Limb (tissue), 2 donors: ENCODE measurements around the gene MAP7D2.
"Not testable (repeated sequence)": the region's sequence is repeated elsewhere in the genome, so short reads cannot be mapped to it uniquely, and the experiment has no call there.

ENCODE experiments used
- DNase-seq, 2 donors: peaks; one replicate each; pipeline ENCODE4 v3.0.0-alpha.2; 2016; ENCODE audit errors: extremely low spot score in 2 of 2

MAP7D2 gene

DNA sequence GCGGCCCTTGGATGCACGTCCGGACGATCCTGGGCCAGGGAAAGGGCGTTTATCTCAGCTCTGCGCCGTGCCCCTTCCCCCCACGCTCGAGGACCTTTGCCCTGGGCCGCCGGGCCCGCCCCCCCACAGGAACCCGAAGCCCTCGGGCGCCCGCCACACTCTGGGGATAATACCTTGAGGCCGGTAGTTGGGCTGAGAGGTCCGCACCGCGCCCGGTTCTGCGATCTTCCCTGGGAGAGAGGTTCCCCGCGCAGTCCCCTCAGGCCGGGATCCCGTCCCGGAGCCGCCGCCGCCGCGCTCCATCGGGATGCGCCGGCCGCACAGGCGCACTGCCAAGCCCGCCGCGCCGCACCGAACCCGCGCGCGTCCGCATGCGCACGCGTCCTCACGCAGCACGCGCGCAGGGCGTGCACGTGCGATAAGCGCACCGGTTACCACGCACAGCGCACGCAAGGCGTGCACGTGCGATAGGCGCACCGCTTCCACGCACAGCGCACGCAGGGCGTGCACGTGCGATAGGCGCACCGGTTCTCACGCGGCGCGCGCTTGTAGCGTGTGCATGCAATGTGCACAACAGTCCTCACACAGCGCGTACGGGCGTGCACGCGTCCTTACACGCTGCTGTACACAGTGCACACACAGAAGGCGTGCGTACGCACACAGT lies at the start of gene MAP7D2:
MAP7D2 (minus strand) TSS at position 331 of the 664 bp plus-strand sequence; CDS start at position 303, 28 bp downstream.
- DNase-seq = peak in 1 of 2 donors; percentile 39

DNA sequence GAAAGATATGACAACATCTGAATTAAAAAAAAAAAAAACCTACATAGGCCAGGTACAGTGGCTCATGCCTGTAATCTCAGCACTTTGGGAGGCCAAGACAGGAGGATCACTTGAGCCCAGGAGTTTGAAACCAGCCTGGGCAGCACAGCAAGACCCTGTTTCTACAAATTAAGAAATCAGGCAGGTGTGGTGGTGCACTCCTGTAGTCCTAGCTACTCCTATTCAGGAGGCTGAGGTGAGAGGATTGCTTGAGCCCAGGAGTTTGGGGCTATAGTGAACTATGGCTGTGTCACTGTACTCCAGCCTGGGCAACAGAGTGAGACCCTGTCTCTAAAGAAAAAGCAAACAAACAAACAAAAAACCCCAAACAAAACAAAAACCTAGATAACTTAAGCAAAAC lies 45.8 kb upstream of the MAP7D2 start:
- DNase-seq = not testable (repeated sequence)

DNA sequence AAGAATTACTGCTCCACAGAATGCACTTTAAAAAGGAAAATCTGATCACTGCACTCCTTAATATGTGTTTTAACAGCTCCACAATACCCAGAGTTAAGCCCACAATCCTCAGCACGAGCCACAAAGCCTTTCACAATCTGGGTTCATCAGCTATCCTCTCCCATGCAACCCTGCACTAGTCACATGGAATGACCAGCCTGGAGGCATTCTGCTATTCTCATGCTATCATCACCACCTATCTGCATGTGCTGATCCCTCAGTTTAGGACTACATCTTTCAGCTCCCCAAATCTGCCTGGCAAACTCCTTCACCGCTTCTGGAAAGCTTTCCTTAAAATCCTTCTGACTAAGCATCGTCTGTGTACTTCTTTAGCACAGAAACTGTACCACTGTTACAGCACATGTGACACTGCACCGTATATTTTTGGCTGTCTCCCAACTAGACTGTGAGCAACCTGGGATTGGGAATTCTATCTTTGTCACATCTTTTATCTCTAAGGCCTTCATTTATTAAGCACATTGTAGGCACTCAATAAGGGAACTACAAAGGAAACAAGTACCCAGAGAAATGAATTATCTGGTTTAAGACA lies 43.2 kb upstream of the MAP7D2 start:
- no peak for DNase-seq

DNA sequence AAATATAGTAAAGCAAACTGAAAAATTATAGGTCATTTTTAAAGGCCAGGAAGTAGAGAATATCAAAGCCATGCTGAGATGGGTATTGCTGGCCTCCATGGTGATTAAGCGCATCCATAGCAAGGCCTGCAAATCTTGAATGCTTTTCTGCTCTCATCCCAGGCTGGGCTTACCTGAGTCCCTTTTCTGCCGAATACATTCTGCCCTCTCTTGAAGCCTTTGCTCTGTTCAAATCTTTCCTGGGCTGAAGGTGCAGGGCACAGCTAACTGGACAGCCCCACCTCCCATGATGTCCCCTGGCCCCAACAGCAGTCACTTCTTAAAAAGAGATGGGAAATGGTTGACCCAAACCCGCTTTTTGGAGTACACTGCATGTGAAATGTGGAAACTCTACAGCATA lies 35.0 kb upstream of the MAP7D2 start:
- DNase-seq = no peak

DNA sequence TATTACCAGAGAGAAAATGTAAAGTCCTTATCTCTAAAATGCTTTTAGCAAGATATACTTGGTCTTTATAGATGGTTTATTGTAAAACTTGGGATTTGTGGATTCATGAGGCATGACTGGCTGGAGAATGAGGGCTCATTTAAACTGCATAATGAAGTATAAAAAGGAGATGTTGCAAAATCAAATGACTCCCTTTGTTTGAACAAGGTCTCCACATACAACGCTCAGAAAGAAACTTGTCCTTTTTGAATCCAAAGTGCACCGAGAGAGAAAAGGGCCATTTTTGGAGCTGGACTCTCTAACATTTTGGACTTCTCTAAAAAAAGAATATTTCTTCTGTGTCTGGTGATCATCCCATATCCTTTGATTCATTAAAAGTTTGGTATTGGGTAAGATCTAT lies 32.6 kb upstream of the MAP7D2 start:
- no peak for DNase-seq

DNA sequence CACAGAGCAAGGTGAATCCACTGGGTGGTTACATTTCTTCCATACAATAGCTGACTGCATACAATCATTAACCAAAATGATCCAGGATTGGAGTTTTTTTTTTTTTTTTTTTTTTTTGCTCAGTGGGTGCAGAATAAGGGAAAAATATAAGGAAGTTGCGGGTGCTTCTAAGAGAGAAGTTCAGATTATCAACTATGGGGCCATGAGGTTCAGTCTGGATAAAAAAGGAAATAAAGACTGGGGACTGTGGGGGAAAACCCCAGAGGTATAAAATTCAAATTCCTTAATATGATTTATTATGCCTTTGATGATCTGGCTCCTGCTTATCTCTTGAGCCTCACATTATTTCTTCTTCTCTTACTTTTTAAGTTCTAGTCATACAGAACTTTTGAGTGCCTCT lies 30.9 kb upstream of the MAP7D2 start:
- no peak for DNase-seq

DNA sequence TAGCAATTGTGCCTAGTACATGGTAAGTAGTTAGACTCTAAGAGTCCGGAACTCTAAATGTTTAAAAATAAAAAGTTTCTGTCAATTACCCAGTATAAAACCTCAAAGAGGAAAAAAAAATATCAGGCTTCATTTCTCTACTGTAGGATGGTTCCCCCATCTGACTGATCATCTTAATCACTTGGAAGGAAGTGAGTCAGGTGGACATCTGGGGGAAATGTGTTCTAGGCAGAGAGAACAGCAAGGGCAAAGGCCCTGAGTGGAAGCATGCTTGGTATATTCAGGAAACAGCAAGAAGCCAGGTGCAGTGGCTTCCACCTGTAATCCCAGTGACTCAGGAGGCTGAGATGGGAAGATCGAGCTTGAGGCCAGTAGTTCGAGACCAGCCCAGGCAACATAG lies 27.8 kb upstream of the MAP7D2 start:
- DNase-seq = no peak

DNA sequence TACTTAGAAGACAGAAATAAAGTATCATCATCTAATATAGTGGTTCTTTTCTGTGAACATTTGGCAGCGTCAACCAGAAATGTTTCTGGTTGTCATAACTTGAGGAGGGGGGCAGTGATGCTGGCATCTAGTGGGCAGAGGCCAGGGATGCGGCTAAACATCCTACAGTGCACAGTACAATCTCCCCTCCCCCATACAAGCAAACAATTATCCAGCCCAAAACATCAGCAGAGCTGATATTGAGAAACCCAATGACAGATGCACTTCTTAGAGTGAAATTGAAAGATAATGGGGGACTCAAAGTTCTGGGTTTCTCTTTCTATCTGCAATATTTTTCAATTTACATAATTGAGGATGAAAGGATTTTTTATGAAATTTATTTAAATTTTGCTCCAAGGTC lies 26.9 kb upstream of the MAP7D2 start:
- no peak for DNase-seq

DNA sequence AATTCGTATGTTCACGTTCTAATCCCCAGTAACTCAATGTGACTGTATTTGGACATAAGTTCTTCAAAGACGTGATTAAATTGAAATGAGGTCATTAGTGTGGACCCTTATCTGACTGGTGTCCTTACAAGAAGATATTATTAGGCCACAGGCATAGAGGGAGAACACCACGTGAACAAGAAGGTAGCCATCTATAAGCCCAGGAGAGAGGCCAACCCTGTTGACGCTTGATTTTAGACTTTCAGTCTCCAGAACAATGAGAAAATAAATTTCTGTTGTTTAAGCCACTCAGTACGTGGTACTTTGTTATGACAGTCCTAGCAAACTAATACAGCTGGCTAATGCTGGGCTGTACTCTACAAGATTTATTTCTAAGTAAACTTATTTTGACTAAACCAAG lies 26.4 kb upstream of the MAP7D2 start:
- DNase-seq = no peak

DNA sequence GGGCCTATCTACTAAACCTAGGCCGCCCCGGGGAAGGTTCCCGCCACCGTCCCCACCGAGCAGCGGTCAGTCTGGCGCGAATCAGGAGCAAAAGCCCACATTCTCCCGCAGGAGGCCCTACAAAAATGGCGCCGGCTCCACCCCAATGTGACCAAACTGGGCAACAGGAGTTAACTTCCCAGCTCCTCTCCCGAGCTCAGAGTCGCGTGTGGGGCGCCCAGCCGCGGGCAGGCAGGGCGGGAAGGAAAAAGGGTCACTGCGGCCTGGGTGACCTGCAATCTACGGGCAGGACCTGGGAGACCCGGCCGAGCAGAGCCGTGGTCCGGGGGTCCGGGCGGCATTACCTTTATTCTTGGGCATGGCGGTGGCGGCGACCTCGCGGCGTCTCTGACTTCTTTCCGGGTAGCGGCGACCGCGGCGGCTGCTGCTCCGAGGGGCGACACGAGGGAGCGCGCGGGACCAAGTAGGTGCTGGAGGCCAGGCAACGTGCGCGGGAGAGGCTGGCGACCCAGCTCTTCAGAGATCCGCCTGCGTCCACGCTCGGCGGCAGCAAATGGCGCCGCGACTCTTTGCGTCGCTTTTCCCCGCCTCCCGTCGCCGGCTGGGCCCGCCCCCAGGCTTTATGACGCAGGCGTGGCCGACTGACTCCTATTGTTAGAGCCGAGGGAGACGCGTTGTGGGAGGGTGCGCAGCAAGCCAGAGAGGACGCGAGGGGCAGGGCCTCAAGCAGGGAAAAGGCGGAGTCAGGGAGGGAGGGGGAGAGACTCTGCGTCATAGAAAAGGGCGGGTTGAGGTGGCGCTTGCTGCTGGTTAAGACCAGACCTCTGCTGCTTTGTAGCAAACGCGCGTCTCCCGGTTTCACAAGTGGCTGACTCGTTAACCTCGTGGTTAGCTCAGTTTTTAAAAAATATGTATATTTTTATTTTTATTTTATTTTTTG lies 24.8 kb upstream of the MAP7D2 start, which contains the start of gene EIF1AX:
EIF1AX (minus strand) TSS at position 558 of the 940 bp plus-strand sequence; CDS start at position 360, 198 bp downstream.
- peak; percentile 95 for DNase-seq

DNA sequence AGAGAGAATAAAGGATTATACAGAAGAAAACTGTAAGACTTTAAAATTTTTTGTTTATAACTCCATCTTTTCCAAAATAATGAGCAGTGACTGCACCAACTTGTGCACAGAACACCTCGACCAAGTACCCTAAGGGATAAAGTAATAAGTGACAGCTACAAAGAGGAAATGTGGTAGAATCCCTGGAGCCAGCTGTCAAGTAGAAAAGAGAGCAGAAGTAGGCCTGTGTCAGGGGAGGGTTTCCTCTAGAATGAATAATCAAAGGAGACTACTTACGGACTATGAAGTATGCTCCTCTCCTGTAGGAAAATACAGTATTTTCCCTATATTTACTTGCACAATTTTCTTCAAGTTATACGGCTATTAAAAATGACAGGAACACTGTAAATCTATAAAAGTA lies 23.7 kb upstream of the MAP7D2 start:
- DNase-seq = no peak

DNA sequence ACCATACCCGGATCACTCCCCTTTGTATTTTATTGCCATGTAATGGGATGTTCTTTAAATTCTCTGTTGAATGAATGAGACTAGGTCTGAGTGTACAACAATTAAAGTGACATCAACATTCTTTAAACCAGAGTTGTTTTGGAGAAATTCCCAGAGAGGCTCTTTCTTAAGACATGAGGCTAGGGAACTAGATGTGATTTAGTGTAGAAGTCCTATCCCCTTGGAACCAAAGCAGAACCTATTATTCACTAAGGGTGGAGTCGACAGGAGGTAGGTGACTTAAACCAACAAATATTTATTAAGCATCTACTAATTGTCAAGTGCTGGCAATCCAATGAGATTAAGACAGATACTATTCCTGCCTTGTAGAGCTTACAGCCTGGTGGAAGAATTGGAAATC lies 23.3 kb upstream of the MAP7D2 start:
- DNase-seq = no peak

DNA sequence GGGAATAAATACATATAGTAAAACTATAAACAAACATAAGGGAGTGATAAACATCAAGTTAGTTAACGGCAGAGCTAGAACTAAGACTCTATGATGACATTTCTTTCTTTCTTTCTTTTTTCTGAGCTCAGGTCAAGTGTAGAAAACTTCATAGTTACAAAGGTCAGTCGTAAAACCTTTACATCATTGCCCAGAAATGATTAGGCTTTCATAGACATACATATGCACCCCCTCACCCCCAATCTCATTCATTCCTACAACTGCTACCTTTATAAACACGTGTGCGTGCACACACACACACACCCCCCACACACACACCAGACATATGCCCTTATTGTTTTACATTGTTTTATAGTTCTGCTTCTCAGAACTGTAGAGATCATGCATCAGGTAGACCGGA lies 19.2 kb upstream of the MAP7D2 start:
- DNase-seq = no peak

DNA sequence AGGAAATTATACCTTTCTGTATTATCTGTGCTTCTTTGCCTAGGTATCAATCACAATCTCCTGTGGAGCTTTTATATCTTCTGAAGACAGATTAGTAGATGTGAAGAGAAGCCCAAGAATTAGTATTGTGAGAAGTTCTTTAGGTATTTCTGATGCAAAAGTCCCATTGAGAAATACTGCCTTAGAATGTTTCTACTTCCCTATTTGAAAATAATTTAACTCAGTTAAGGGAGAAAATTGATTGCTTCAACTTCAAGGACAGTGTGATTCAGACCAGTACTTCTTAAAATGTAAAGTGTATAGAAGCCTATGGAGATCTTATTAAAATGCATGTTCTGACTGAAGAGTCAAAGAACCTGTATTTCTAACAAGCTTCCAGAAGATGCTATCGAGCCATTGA lies 16.0 kb upstream of the MAP7D2 start:
- no peak for DNase-seq

DNA sequence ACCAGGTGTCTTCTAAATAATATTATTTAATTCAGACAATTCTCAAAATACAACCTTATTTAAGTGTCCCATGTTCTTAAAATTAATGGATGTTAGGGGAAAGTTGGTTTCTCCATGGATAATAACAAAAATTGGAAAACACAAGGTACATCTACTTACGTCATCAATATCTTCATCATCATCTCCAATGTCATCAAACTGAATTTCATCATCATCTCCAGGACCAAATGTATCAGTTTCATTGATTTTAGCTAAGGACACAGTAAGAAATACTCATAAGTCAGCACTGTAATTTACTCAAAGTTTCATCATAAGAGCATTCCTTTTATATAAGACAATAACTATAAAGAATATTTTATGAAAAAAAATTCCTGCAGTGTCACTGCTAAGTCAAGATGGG lies 13.7 kb upstream of the MAP7D2 start:
- no peak for DNase-seq

DNA sequence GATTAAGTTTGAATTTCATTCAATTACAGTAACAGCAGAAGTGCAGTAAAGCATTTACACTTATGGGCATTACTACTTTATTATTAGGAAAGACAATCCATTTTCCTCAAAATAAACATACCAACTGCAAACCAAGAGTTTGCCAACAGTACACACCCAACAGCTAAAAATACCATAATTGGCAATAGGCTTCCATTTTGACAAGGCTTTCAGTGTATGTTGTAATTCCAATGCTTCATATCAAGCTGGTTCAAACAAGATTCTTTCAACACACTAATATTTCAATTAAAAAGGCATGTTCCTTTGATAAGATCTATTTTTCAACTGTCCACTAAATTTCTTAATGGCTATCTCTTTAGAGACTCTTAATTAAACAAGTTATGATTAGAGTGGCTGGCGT lies 12.8 kb upstream of the MAP7D2 start:
- no peak for DNase-seq

DNA sequence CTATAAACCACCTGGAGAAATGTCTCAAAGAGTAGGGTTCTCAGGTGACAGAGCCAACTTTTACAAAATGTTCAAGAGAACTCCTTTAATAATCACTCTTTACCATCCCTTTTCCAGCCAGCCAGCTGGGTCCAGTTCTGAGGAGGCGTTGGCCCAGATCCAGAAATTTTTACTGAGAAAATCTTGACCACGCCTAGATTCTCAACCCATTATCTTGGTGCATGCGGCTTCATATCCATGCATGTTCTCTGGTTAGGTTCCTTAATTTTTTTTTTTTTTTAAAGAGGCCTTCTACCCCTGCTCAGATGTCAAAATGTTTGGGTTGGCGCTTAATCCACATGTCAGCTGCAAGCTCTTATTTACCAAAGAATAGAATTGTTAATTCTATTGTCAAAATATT lies 12.0 kb upstream of the MAP7D2 start:
- no peak for DNase-seq

DNA sequence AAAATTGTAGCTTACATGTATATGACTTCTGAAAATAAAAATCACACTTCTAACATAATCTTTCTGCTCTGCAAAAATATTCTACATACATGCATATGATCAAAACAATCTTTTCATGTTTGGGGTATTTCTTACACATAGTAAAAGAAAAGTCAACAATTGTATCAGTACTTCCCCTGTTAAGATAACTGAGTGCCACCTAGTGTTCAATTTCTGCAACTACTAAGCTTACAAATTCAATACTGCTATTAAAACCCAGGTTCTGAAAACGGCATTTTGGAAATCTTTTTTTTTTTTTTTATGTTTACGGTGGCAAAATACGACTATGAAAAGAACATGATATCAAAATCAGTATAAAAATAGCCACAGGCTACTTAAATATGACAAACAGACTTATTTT lies 10.7 kb upstream of the MAP7D2 start:
- DNase-seq = not testable (repeated sequence)

DNA sequence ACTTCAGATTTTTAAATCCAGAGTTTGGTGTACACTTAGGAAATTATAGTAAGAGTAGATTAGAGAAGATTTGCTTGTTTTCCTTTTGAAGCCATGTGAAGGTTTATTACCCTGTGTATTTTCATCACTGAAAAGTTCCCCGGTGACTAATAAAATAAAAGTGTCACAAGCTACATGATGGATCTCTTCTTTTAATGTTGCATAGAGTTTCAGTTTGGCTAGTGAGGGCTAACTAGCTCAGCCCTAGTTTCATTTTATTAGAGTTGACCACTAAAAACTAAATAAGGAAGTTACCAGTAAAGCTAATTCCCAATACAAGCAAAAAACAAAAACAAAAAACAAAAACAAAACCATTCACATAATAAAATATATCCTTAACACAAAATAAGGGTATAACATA lies 10.1 kb upstream of the MAP7D2 start:
- DNase-seq = not testable (repeated sequence)

DNA sequence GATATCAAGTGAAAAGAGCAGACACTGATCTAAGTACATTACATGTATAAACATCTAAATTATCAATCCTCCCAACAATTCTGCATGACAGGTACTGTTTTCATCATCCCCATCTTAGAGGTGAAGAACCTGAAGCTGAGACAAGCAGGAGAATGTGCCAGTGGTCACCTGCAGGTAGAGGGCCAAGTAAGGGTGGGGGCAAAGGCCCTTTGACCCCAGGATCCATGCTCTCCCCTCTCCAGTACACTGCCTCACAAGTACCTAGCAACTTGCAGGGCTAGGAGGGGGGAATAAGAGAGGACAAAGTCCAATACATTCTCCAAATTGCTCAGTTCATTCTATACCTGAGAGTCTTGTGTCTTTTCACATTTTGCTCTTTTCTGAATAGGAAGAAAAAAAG lies 8.3 kb upstream of the MAP7D2 start:
- DNase-seq = no peak

DNA sequence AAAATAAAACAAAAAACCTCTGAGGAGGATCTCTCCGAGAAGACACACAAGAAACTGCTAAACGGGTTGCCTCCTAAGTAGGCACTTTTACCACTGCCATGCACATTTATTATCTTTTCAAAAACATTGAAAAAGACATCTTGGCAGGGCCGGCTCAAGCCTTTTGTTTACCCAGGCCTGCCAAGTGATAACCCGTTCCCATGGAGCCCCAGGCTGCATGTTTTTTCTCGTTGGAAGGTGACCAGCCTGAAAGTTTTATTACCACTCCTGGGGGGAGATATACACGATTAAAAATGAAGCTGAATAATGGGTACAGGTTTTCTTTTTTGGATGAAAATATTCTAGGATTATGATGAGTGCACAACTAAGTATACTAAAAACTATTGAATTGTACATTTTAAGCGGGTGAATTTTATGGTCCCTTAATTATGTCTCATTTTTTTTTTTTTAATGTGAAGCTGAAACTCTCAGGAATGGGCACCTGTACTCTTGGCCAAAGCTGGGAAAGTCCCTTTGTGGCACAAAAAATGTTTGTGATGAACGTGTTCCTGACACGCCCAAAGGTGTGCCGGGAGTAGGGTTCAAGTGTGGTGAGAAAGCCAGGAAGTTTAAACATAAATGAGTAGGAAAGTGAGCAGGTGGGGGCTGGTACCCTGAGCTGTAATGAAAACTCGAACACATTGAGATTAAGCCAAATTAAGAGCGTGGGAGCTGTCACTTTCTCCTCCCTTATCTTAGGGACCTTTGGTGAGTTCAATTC lies 1.5 kb upstream of the MAP7D2 start:
- DNase-seq = no peak
